ENCODE data around the gene PPP1R9A.
"Not testable (repeated sequence)": the region's sequence is repeated elsewhere in the genome, so short reads cannot be mapped to it uniquely, and the experiment has no call there.

The PPP1R9A gene

DNA sequence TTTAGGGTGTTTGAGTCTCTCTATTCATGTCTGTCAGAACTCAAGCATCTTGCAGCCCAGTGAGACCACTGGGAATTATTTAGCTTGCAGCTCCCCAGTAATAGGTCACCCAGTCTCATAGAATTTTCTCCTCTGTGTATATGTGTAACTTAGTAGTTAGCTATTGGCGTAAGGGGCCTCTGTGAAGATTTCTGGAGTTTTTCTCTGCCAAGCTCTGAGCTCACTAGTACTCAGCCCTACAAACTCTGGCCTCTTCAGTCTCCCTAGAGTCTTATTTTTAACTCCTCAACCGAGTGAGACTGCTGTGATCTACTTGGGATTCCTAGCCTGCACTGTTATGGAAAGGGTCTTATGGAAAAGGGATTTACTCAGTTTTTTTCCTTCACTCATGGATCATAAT lies 90.2 kb downstream of the PPP1R9A start:
- no peaks in the 10 kb centered on the region for H3K79me2 ChIP-seq (ENCODE audit: control insufficient read depth, low read length)
- H3K9me2 ChIP-seq (replicated peaks; ENCODE audit: control insufficient read depth, low read length) = no peaks in the 10 kb centered on the region
- no peaks in the 10 kb centered on the region for H3K36me3 ChIP-seq (ENCODE audit: control insufficient read depth, low read length)
- H3K9me3 ChIP-seq (ENCODE audit: control insufficient read depth, insufficient read depth, low read length) = no peaks in the 10 kb centered on the region
- H3K4me1 ChIP-seq (ENCODE audit: control insufficient read depth, low read length) = no peaks in the 10 kb centered on the region
- H3K4me3 ChIP-seq (ENCODE audit: low read length) = no peak overlapping the region
- TF ChIP-seq, protein P1, sequence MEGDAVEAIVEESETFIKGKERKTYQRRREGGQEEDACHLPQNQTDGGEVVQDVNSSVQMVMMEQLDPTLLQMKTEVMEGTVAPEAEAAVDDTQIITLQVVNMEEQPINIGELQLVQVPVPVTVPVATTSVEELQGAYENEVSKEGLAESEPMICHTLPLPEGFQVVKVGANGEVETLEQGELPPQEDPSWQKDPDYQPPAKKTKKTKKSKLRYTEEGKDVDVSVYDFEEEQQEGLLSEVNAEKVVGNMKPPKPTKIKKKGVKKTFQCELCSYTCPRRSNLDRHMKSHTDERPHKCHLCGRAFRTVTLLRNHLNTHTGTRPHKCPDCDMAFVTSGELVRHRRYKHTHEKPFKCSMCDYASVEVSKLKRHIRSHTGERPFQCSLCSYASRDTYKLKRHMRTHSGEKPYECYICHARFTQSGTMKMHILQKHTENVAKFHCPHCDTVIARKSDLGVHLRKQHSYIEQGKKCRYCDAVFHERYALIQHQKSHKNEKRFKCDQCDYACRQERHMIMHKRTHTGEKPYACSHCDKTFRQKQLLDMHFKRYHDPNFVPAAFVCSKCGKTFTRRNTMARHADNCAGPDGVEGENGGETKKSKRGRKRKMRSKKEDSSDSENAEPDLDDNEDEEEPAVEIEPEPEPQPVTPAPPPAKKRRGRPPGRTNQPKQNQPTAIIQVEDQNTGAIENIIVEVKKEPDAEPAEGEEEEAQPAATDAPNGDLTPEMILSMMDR (IDR thresholded peaks at IDR 0.05; ENCODE audit: low read depth, low read length, poor library complexity, severe bottlenecking) = no peak
- TF ChIP-seq EZH2phosphoT487 (IDR thresholded peaks at IDR 0.05; ENCODE audit: borderline replicate concordance, low read length) = no peak
- no peaks in the 10 kb centered on the region for H3K27me3 ChIP-seq (ENCODE audit: control insufficient read depth, low read length)
- H3K4me2 ChIP-seq (ENCODE audit: low read length) = no peak overlapping the region
- H3F3A ChIP-seq (ENCODE audit: control insufficient read depth, insufficient read depth) = no peaks in the 10 kb centered on the region
- no peak overlapping the region for H3K27ac ChIP-seq (ENCODE audit: low read depth, low read length)
- no peaks in the 10 kb centered on the region for H4K20me1 ChIP-seq (ENCODE audit: control insufficient read depth, insufficient read depth, low read depth, low read length)

DNA sequence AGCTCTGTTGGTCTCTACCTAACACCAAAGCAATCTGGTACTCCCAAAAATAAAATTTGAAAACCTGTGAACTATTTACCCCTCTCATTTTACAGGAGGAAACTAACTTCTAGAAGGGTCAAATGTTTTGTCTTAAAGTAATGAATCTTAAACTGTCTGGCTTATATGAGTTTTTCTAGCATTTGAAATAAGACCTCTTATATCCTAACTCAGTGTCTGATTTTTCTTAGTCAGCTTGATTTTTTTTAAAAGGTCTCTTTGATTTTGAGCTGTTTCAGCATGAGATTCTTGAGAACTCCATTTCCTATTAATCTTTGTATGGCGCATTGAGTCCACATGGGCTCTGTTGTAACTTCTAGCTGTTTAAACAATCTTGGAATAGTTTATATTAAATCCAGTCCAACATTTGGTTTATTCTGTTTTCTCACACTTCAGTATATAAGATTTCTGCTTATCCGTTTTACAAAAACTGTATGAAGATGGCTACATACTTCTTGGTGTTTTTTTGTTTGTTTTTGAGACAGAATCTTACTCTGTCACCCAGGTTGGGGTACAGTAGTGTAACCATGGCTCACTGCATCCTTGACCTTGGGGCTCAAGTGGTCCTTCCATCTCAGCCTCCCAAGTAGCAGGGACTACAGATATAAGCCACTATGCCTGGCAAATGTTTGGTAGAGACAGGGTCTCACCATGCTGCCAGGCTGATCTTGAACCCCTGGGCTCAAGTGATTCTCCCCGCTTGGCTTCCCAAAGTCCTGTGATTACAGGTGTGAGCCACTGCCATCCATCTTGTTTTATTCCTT lies 91.1 kb downstream of the PPP1R9A start:
- H3K4me3 ChIP-seq (ENCODE audit: low read length) = no peak overlapping the region
- no peak overlapping the region for H3K4me2 ChIP-seq (ENCODE audit: low read length)
- no peaks in the 10 kb centered on the region for H3K4me1 ChIP-seq (ENCODE audit: control insufficient read depth, low read length)
- no peaks in the 10 kb centered on the region for H3F3A ChIP-seq (ENCODE audit: control insufficient read depth, insufficient read depth)
- H3K27ac ChIP-seq (ENCODE audit: low read depth, low read length) = no peak overlapping the region
- no peaks in the 10 kb centered on the region for H4K20me1 ChIP-seq (ENCODE audit: control insufficient read depth, insufficient read depth, low read depth, low read length)
- no peaks in the 10 kb centered on the region for H3K27me3 ChIP-seq (ENCODE audit: control insufficient read depth, low read length)
- TF ChIP-seq EZH2phosphoT487 (IDR thresholded peaks at IDR 0.05; ENCODE audit: borderline replicate concordance, low read length) = no peak
- TF ChIP-seq, protein P1 (IDR thresholded peaks at IDR 0.05; ENCODE audit: low read depth, low read length, poor library complexity, severe bottlenecking) = no peak
- no peaks in the 10 kb centered on the region for H3K36me3 ChIP-seq (ENCODE audit: control insufficient read depth, low read length)
- no peaks in the 10 kb centered on the region for H3K9me3 ChIP-seq (ENCODE audit: control insufficient read depth, insufficient read depth, low read length)
- H3K9me2 ChIP-seq (replicated peaks; ENCODE audit: control insufficient read depth, low read length) = no peaks in the 10 kb centered on the region
- no peaks in the 10 kb centered on the region for H3K79me2 ChIP-seq (ENCODE audit: control insufficient read depth, low read length)

DNA sequence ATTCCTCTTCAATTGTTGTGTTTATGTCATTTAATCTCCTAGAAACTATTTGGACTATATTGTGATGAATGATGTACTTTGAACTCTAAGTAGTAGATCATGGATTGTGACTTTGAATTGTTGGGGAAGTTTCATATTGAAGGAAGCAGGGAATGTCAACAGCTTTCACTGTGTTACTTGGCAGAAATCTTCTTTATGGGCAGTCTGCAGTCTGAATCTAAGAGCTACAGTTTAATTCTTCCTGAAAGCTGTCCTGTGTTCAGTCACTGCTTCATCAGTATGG lies 91.6 kb downstream of the PPP1R9A start:
- Histone ChIP-seq H3K9me3 (ENCODE audit: control insufficient read depth, insufficient read depth, low read length) (no peaks in the 10 kb centered on the region), H3K27me3 (ENCODE audit: control insufficient read depth, low read length) (no peaks in the 10 kb centered on the region), H3F3A (ENCODE audit: control insufficient read depth, insufficient read depth) (no peaks in the 10 kb centered on the region), H3K27ac (ENCODE audit: low read depth, low read length) (no peak overlapping the region), H3K4me2 (ENCODE audit: low read length) (no peak overlapping the region), H3K79me2 (ENCODE audit: control insufficient read depth, low read length) (no peaks in the 10 kb centered on the region), H3K4me3 (ENCODE audit: low read length) (no peak overlapping the region), H4K20me1 (ENCODE audit: control insufficient read depth, insufficient read depth, low read depth, low read length) (no peaks in the 10 kb centered on the region), H3K9me2 (replicated peaks; ENCODE audit: control insufficient read depth, low read length) (no peaks in the 10 kb centered on the region), H3K4me1 (ENCODE audit: control insufficient read depth, low read length) (no peaks in the 10 kb centered on the region), H3K36me3 (ENCODE audit: control insufficient read depth, low read length) (no peaks in the 10 kb centered on the region)
- no peak for TF ChIP-seq EZH2phosphoT487 (IDR thresholded peaks at IDR 0.05; ENCODE audit: borderline replicate concordance, low read length)
- TF ChIP-seq, protein P1 (IDR thresholded peaks at IDR 0.05; ENCODE audit: low read depth, low read length, poor library complexity, severe bottlenecking) = no peak

DNA sequence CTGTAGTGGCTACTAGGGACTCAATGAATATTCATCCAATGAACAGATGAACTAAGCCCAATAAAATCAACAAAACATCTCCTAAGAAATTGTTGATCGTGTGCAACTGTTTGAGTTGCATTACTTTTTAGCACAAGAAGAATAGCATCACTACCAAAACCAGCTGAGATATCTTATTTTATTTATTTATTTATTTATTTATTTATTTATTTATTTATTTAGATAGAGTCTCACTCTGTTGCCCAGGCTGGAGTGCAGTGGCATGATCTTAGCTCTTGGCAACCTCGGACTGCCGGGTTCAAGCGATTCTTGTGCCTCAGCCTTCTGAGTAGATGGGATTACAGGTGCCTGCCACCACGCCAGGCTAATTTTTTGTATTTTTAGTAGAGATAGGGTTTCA lies 92.2 kb downstream of the PPP1R9A start:
- not testable (repeated sequence) for H3K27me3 ChIP-seq (ENCODE audit: control insufficient read depth, low read length); H3K4me1 ChIP-seq (ENCODE audit: control insufficient read depth, low read length); H3K79me2 ChIP-seq (ENCODE audit: control insufficient read depth, low read length); H3K4me2 ChIP-seq (ENCODE audit: low read length); H3K9me2 ChIP-seq (replicated peaks; ENCODE audit: control insufficient read depth, low read length); H3K9me3 ChIP-seq (ENCODE audit: control insufficient read depth, insufficient read depth, low read length); H3K36me3 ChIP-seq (ENCODE audit: control insufficient read depth, low read length); H3F3A ChIP-seq (ENCODE audit: control insufficient read depth, insufficient read depth); H4K20me1 ChIP-seq (ENCODE audit: control insufficient read depth, insufficient read depth, low read depth, low read length); H3K4me3 ChIP-seq (ENCODE audit: low read length); H3K27ac ChIP-seq (ENCODE audit: low read depth, low read length)

Data from DOHH2 (cell line).